SH-SY5Y (cell line): ENCODE data around the gene GPHN.

Experiments used
- GATA2 ChIP-seq: IDR thresholded peaks from 2 replicates; pipeline ENCODE4 v1.6.1; 2011; ENCODE audit warnings: mild to moderate bottlenecking, low read depth, low read length
- GATA3 ChIP-seq: IDR thresholded peaks from 2 replicates; pipeline ENCODE4 v1.6.1; 2011; ENCODE audit warnings: low read depth, mild to moderate bottlenecking, low read length, moderate library complexity

- no peak for TF ChIP-seq GATA2
- no peak for TF ChIP-seq GATA3
These were observed 680.4 kb downstream of the GPHN start for GRCh38 chr14:67188326-67188725.
